B cell (primary cell): Measurements from ENCODE around the gene FOXO3. TPM values are rescaled to one million over a fixed set of nuclear protein-coding genes. Genes with fewer than 3 reads are reported as not detected.

Experiments used
- ATAC-seq: fragments of 200-7000 bp; cut with Tn5 transposase; one replicate; pipeline ENCODE4 v1.10.0; 2021; ENCODE audit warnings: low read depth, mild to moderate bottlenecking, moderate number of reproducible peaks, moderate library complexity
- CTCF ChIA-PET: fragments of 350-600 bp; sonication (Branson Sonifier 250); formaldehyde crosslinking; loops from one replicate; lab custom pipeline; 2021; ENCODE audit warnings: antibody characterized with exemption, inconsistent platforms; lab: Charles Lee
- POLR2A ChIA-PET: fragments of 350-600 bp; sonication (Branson Sonifier 250); formaldehyde crosslinking; loops from one replicate; lab custom pipeline; 2021; ENCODE audit warnings: antibody characterized with exemption; lab: Charles Lee
- DNase-seq: peaks from one replicate; pipeline ENCODE4 v3.0.0; 2013
- H2AFZ ChIP-seq: 2 replicates; pipeline ENCODE4 v1.6.1; 2012; ENCODE audit warnings: mild to moderate bottlenecking, low read depth, low read length; ENCODE audit not compliant: insufficient read depth, poor library complexity, severe bottlenecking
- H3K27ac ChIP-seq, 2 donors: 1 replicate in 1 of 2; 2 replicates in 1 of 2; pipeline ENCODE4 v1.5.1; 2012 to 2013; ENCODE audit warnings: low read length in 2 of 2, mild to moderate bottlenecking in 2 of 2, moderate library complexity in 1 of 2
- H3K27me3 ChIP-seq, 4 experiments: fragments of 200-600 bp in 1 of 4; sonication (generic) in 1 of 4; replicated peaks in 1 of 4; 1 replicate in 2 of 4; 2 replicates in 2 of 4; pipeline versions ENCODE4 v1.6.1 to v1.7.0; 2013 to 2016; ENCODE audit warnings: low read length in 3 of 4, mild to moderate bottlenecking in 2 of 4, mixed read lengths in 1 of 4, moderate library complexity in 1 of 4; ENCODE audit not compliant: insufficient read depth in 4 of 4, control insufficient read depth in 3 of 4; ENCODE audit errors: control extremely low read depth in 1 of 4
- H3K36me3 ChIP-seq, 2 experiments: replicated peaks in 1 of 2; 1 replicate in 1 of 2; 2 replicates in 1 of 2; pipeline versions ENCODE4 v1.6.1 to v1.7.1; 2013; ENCODE audit warnings: low read length in 1 of 2; ENCODE audit not compliant: insufficient read depth in 2 of 2, control insufficient read depth in 1 of 2; ENCODE audit errors: control extremely low read depth in 1 of 2, extremely low read depth in 1 of 2
- H3K4me1 ChIP-seq, 2 donors: fragments of 200-600 bp in 1 of 2; sonication (generic) in 1 of 2; 1 replicate in 1 of 2; 2 replicates in 1 of 2; pipeline versions ENCODE4 v1.5.1 to v1.6.1; 2013 to 2017; ENCODE audit warnings: low read length in 2 of 2; ENCODE audit not compliant: control insufficient read depth in 2 of 2, insufficient read depth in 2 of 2
- H3K4me2 ChIP-seq: replicated peaks from 2 replicates; pipeline ENCODE3; 2012; ENCODE audit warnings: mild to moderate bottlenecking, low read depth, low read length; ENCODE audit not compliant: poor library complexity, severe bottlenecking
- H3K4me3 ChIP-seq, 5 experiments: fragments of 200-600 bp in 1 of 5; sonication (generic) in 1 of 5; 1 replicate in 3 of 5; 2 replicates in 2 of 5; pipeline versions ENCODE4 v1.5.1 to v1.7.0; 2011 to 2016; ENCODE audit warnings: low read length in 4 of 5, mild to moderate bottlenecking in 4 of 5, low read depth in 2 of 5, control low read depth in 1 of 5, moderate library complexity in 1 of 5; ENCODE audit not compliant: insufficient read depth in 1 of 5; ENCODE audit errors: control extremely low read depth in 1 of 5, extremely low read depth in 1 of 5
- H3K79me2 ChIP-seq: fragments of 200-600 bp; sonication (generic); one replicate; pipeline ENCODE4 v1.6.0; 2016; ENCODE audit warnings: low read length; ENCODE audit not compliant: control insufficient read depth, insufficient read depth
- H3K9ac ChIP-seq: fragments of 200-600 bp; sonication (generic); 2 replicates; pipeline ENCODE4 v1.6.1; 2017; ENCODE audit warnings: mild to moderate bottlenecking, low read length, moderate library complexity
- H3K9me3 ChIP-seq, 3 donors: one replicate each; pipeline versions ENCODE4 v1.6.1 to v1.7.1; 2013; ENCODE audit warnings: low read length in 2 of 3; ENCODE audit not compliant: control insufficient read depth in 2 of 3, insufficient read depth in 1 of 3; ENCODE audit errors: control extremely low read depth in 1 of 3
- H4K20me1 ChIP-seq: 2 replicates; pipeline ENCODE4 v1.6.0; 2012; ENCODE audit warnings: mild to moderate bottlenecking, low read length; ENCODE audit not compliant: insufficient read depth, control insufficient read depth, poor library complexity, severe bottlenecking
- H3K27ac Mint-ChIP-seq: one replicate; pipeline ENCODE4 v1.8.0; 2021; ENCODE audit warnings: mixed read lengths
- H3K27me3 Mint-ChIP-seq: one replicate; pipeline ENCODE4 v1.8.0; 2021; ENCODE audit warnings: mixed read lengths
- H3K4me1 Mint-ChIP-seq: one replicate; pipeline ENCODE4 v1.8.0; 2021; ENCODE audit warnings: mixed read lengths
- H3K4me3 Mint-ChIP-seq: one replicate; pipeline ENCODE4 v1.8.0; 2021; ENCODE audit warnings: mixed read lengths
- H3K9me3 Mint-ChIP-seq: one replicate; pipeline ENCODE4 v1.8.0; 2022; ENCODE audit warnings: mixed read lengths; ENCODE audit not compliant: insufficient read depth
- CTCF ChIP-seq: fragments of 200-600 bp; IDR thresholded peaks from one replicate; pipeline ENCODE4 v1.8.0; 2022; ENCODE audit warnings: antibody characterized with exemption, mild to moderate bottlenecking
- EZH2 ChIP-seq: IDR thresholded peaks from 2 replicates; pipeline ENCODE4 v1.6.1; 2012; ENCODE audit warnings: borderline replicate concordance, low read depth, mild to moderate bottlenecking, moderate library complexity, low read length; ENCODE audit not compliant: insufficient read depth, poor library complexity, severe bottlenecking
- WGBS: methylation state at CpG from one replicate; pipeline ENCODE4 v1.1.5; 2013; ENCODE audit warnings: missing lambda C conversion rate; ENCODE audit not compliant: insufficient coverage; 5-methylcytosine and 5-hydroxymethylcytosine counted together
- intact Hi-C: fragments of 100-400 bp; cut with micrococcal nuclease; formaldehyde crosslinking; loops from one replicate; pipeline ENCODE4 v1.10.0; 2022
- polyA plus RNA-seq: library from polyadenylated mRNA; depleted of rRNA; stranded (reverse); fragments of >200 nt; gene quantifications from 2 replicates; pipeline ENCODE4 v1.2.3, GENCODE V29; 2012
- total RNA-seq, 2 donors: library from RNA; stranded (reverse); fragments of 120-200 nt in 1 of 2; gene quantifications; 1 replicate in 1 of 2; 2 replicates in 1 of 2; pipeline versions ENCODE4 v1.2.3 to v1.2.4, GENCODE V29; 2013 to 2022

The FOXO3 gene
- total and polyA plus RNA-seq, 2 donors (not counting 1 experiment from before 2014, with no cell fraction given), result 6.0 to 16.9 TPM

- ChIA-PET POLR2A (no interaction called here), CTCF (no interaction called here)
- Histone ChIP-seq H3K4me3 (no peak overlapping the region), H3K4me1 (no peaks in the 10 kb centered on the region), H3K4me2 (no peak overlapping the region), H4K20me1 (peaks cover 23% of the 10 kb centered on the region), H3K36me3 (peaks cover 1 to 15% of the 10 kb centered on the region in 2 experiments), H3K79me2 (peaks cover 27% of the 10 kb centered on the region), H3K27me3 (no peaks in the 10 kb centered on the region), H3K9me3 (no peaks in the 10 kb centered on the region), H3K9ac (no peak overlapping the region), H2AFZ (no peak overlapping the region), H3K27ac (no peak overlapping the region)
- H3K4me3 Mint-ChIP-seq, result no peak overlapping the region
- H3K27ac Mint-ChIP-seq, result no peak overlapping the region
- no peaks in the 10 kb centered on the region for H3K9me3 Mint-ChIP-seq
- no peak for TF ChIP-seq EZH2
- no peak for TF ChIP-seq CTCF
- no peak for ATAC-seq
- intact Hi-C loops, result no loop called here
- no peaks in the 10 kb centered on the region for H3K27me3 Mint-ChIP-seq
- 100% methylated on average over 1 of the region's 3 CpGs for WGBS
- no peak for DNase-seq
- H3K4me1 Mint-ChIP-seq, result peaks cover 4% of the 10 kb centered on the region
Observed at GRCh38 chr6:108665495-108666196, 104.9 kb downstream of the FOXO3 start.

DNA sequence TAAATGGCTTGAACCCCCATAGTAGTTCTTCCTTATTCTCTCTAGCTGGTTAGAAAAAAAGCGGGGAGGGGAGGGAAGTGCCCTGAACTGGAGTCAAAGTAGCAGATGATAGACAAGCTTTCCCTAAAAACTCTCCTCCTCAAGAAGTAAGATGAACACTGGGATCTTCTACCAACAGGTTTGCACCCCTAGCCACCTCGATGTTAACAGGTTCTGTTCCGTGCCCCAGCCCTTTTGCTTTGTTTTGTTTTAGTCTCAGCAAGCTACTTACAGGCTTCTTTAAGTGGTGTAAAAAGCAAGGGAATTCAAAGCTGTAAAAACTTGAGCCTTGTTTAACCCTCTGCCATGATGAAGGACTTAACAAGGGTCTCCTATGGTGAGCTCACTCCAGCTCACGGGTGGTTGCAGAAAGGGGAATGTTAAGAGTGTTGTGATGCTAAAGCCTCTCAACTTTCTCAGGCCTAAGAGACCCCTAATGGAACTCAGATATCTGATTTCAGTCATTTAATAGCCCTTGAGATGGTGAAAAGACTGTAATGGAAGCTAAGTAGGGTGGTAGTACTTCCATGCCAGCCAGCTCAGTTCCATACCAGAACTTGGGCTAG, 106.0 kb downstream of the FOXO3 start:
- H3K9ac ChIP-seq, result no peak overlapping the region
- CTCF ChIA-PET, result interaction anchor here (0.6 kb wide), 1 partner anchor 18 kb away, joined by 5 read pairs; no protein-coding TSS in a partner anchor
- H3K79me2 ChIP-seq, result peaks cover 28% of the 10 kb centered on the region
- TF ChIP-seq EZH2 (no peak), CTCF (no peak)
- H3K27me3 ChIP-seq, result no peaks in the 10 kb centered on the region
- WGBS, result no CpG with 5 or more reads among the region's 4 CpGs
- H3K27ac ChIP-seq, result no peak overlapping the region
- ATAC-seq (no peak), DNase-seq (no peak)
- Mint-ChIP-seq H3K4me3 (no peak overlapping the region), H3K9me3 (no peaks in the 10 kb centered on the region), H3K27ac (no peak overlapping the region), H3K4me1 (peaks cover 9% of the 10 kb centered on the region), H3K27me3 (no peaks in the 10 kb centered on the region)
- H4K20me1 ChIP-seq, result peaks cover 34% of the 10 kb centered on the region
- H3K36me3 ChIP-seq, result peaks cover 1 to 15% of the 10 kb centered on the region in 2 experiments
- H3K9me3 ChIP-seq, result no peaks in the 10 kb centered on the region
- POLR2A ChIA-PET, result no interaction called here
- H3K4me2 ChIP-seq, result no peak overlapping the region
- H2AFZ ChIP-seq, result no peak overlapping the region
- intact Hi-C loops, result no loop called here
- H3K4me1 ChIP-seq, result no peaks in the 10 kb centered on the region
- no peak overlapping the region for H3K4me3 ChIP-seq
